Coronary artery (tissue), 2 donors: Measurements from ENCODE around the gene TRIM29.

Experiments used
- DNase-seq: peaks from one replicate; pipeline ENCODE4 v3.0.0-alpha.2; 2017; ENCODE audit warnings: low spot score
- H3K27ac ChIP-seq, 2 donors: fragments of 200-600 bp; sonication (generic); one replicate each; pipeline ENCODE4 v1.5.1; 2016 to 2019
- H3K4me3 ChIP-seq: fragments of 200-600 bp; sonication (generic); 2 replicates; pipeline ENCODE4 v1.5.1; 2016; ENCODE audit warnings: mild to moderate bottlenecking, moderate library complexity
- TF ChIP-seq, protein P1 (sequence below): fragments of 200-600 bp; sonication (generic); IDR thresholded peaks from one replicate; pipeline ENCODE4 v1.5.1; 2019; ENCODE audit warnings: antibody characterized with exemption

Gene TRIM29

GRCh38 chr11:120142441-120143100, 4.7 kb upstream of the TRIM29 start:
- TF ChIP-seq, protein P1, sequence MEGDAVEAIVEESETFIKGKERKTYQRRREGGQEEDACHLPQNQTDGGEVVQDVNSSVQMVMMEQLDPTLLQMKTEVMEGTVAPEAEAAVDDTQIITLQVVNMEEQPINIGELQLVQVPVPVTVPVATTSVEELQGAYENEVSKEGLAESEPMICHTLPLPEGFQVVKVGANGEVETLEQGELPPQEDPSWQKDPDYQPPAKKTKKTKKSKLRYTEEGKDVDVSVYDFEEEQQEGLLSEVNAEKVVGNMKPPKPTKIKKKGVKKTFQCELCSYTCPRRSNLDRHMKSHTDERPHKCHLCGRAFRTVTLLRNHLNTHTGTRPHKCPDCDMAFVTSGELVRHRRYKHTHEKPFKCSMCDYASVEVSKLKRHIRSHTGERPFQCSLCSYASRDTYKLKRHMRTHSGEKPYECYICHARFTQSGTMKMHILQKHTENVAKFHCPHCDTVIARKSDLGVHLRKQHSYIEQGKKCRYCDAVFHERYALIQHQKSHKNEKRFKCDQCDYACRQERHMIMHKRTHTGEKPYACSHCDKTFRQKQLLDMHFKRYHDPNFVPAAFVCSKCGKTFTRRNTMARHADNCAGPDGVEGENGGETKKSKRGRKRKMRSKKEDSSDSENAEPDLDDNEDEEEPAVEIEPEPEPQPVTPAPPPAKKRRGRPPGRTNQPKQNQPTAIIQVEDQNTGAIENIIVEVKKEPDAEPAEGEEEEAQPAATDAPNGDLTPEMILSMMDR = no peak
- DNase-seq = no peak
- no peak overlapping the region for H3K27ac ChIP-seq
- H3K4me3 ChIP-seq = no peak overlapping the region

DNA sequence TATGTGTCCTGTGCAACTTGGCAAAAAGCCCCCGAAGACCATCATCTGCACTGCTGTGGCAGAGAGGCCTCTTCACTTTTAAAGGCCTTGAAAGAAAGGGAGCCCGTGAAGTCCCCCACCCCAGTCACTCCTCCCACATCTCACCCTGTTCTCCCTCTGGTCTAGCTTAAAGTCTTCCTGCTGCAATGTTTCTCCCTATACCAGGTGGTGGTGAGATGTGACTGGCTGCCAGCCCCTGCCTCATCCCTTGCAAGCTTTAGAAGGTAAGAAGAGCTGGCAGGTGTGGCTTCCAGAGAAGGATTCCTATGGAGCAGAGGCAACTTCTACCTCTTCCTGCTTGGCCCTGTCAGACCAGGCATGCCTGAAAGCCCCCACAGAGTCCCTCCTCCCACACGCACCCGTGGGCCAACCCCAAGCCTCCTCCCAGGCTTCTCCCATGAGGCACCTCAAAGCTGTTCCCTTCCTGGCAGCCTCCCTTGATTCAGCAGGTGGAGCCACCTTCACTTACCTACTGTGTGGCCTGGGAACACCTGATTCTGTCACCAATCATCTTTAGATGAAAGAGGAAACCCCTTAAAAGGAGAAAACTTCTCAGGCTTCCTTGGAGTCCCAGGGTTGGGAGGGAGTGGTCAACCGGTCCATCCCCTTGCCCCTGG, 4.0 kb upstream of the TRIM29 start:
- DNase-seq = peak; percentile 45
- Histone ChIP-seq H3K27ac (no peak overlapping the region), H3K4me3 (no peak overlapping the region)
- TF ChIP-seq, protein P1 = no peak

DNA sequence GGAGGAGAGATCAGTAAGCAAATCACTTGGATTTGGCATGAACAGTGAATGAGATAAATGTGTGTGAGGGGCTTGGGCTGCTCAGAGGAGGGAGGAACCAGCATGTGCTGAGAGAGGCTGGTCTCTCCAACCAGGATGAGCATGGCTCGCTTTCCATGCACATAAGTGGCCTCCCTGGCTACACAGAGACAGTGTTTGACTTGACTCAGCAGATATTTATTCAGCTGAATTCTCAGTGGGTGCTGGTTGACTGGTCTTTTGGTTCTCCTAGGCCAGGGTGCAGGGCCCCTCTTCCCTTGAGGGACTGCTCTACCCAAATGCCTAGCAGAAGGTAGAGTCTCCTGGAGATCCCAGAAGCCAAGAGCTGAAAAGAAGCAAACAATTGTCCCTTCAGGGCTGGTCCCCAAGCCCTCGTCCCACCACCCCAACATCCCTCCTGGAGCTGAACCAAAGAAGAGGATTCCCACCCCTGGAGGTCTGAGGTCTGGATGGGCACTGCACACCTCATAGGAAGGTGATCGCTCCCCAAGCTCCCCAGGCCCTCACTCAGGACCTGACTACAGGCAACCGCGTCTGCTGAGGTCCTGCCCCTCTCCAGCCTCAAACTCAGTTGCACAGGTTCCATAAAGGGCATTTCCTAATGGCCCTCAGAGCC, 3.3 kb upstream of the TRIM29 start:
- Histone ChIP-seq H3K4me3 (no peak overlapping the region), H3K27ac (no peak overlapping the region)
- no peak for DNase-seq
- TF ChIP-seq, protein P1 = no peak

GRCh38 chr11:120139316-120140069, 1.6 kb upstream of the TRIM29 start:
- TF ChIP-seq, protein P1 = no peak
- H3K4me3 ChIP-seq = no peak overlapping the region
- no peak overlapping the region for H3K27ac ChIP-seq
- peak; percentile 62 for DNase-seq

- TF ChIP-seq, protein P1 = no peak
- DNase-seq = peak; percentile 69
- Histone ChIP-seq H3K4me3 (no peak overlapping the region), H3K27ac (no peak overlapping the region)
Measured at GRCh38 chr11:120137187-120137610, 714 bp downstream of the TRIM29 start.

DNA sequence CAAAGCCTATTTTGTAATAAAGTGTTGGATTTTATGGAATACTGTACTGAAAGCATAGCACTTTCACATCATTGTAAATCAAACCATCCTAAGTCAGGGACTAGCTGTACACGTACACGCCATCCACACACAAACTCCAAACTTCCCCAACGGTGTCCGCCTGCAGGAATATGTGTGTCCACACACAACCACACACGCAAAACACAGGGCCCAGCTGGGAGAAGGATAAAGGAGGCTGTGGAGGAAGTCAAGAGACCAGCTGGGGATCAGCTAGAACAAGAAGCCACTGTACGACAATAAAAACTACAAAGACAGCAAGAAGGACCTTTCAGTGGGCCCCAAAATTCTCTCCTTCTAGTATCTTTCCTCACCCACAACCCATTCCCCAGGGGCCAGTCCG, 1.6 kb downstream of the TRIM29 start:
- TF ChIP-seq, protein P1 = no peak
- H3K27ac ChIP-seq = no peak overlapping the region
- no peak overlapping the region for H3K4me3 ChIP-seq
- peak; percentile 47 for DNase-seq
